Parathyroid adenoma (tissue), 2 donors: ENCODE measurements around the gene C2orf76.

Experiments
- H2AFZ ChIP-seq: fragments of 300-600 bp; sonication (generic); one replicate; pipeline ENCODE4 v1.7.0; 2017; ENCODE audit warnings: antibody characterized with exemption, mild to moderate bottlenecking
- H3K27ac ChIP-seq: fragments of 300-600 bp; sonication (generic); one replicate; pipeline ENCODE4 v1.7.0; 2017
- H3K27me3 ChIP-seq: fragments of 300-600 bp; sonication (generic); one replicate; pipeline ENCODE4 v1.7.0; 2017; ENCODE audit warnings: low read length; ENCODE audit not compliant: control insufficient read depth, insufficient read depth
- H3K36me3 ChIP-seq: fragments of 300-600 bp; sonication (generic); one replicate; pipeline ENCODE4 v1.7.0; 2017; ENCODE audit warnings: low read length; ENCODE audit not compliant: control insufficient read depth, insufficient read depth
- H3K4me1 ChIP-seq: fragments of 300-600 bp; sonication (generic); one replicate; pipeline ENCODE4 v1.7.0; 2017; ENCODE audit warnings: control low read depth
- H3K4me2 ChIP-seq: fragments of 300-600 bp; sonication (generic); one replicate; pipeline ENCODE4 v1.7.0; 2017; ENCODE audit warnings: low read length
- H3K4me3 ChIP-seq: fragments of 300-600 bp; sonication (generic); one replicate; pipeline ENCODE4 v1.7.0; 2017; ENCODE audit warnings: low read depth, low read length
- H3K79me2 ChIP-seq: fragments of 300-600 bp; sonication (generic); one replicate; pipeline ENCODE4 v1.7.0; 2017; ENCODE audit warnings: control low read depth
- H3K9ac ChIP-seq: fragments of 300-600 bp; sonication (generic); one replicate; pipeline ENCODE4 v1.7.0; 2017; ENCODE audit warnings: mild to moderate bottlenecking
- H3K9me3 ChIP-seq: fragments of 300-600 bp; sonication (generic); one replicate; pipeline ENCODE4 v1.7.0; 2017; ENCODE audit warnings: low read length; ENCODE audit not compliant: control insufficient read depth
- CTCF ChIP-seq: fragments of 300-600 bp; sonication (generic); IDR thresholded peaks from one replicate; pipeline ENCODE4 v1.7.0; 2017; ENCODE audit warnings: antibody characterized with exemption, mild to moderate bottlenecking
- donor health status: primary hyperparathyroidism.

The C2orf76 gene

GRCh38 chr2:119323459-119323858 lies 43.2 kb downstream of the C2orf76 start:
- Histone ChIP-seq H2AFZ (peak overlapping the region; percentile 63), H3K27me3 (no peaks in the 10 kb centered on the region), H3K27ac (peak overlapping the region; percentile 65), H3K36me3 (no peaks in the 10 kb centered on the region), H3K4me3 (no peak overlapping the region), H3K4me2 (no peak overlapping the region), H3K9ac (no peak overlapping the region), H3K79me2 (no peaks in the 10 kb centered on the region), H3K4me1 (peaks cover 17% of the 10 kb centered on the region), H3K9me3 (no peaks in the 10 kb centered on the region)
- no peak for TF ChIP-seq CTCF

GRCh38 chr2:119319593-119319992 lies 47.0 kb downstream of the C2orf76 start:
- Histone ChIP-seq H3K36me3 (no peaks in the 10 kb centered on the region), H3K4me3 (peak overlapping the region; percentile 7), H2AFZ (peak overlapping the region; percentile 1), H3K27ac (peak overlapping the region; percentile 71), H3K9ac (no peak overlapping the region), H3K4me2 (peak overlapping the region; percentile 24), H3K27me3 (no peaks in the 10 kb centered on the region), H3K9me3 (no peaks in the 10 kb centered on the region), H3K4me1 (peaks cover 29% of the 10 kb centered on the region), H3K79me2 (no peaks in the 10 kb centered on the region)
- peak; percentile 22 for TF ChIP-seq CTCF

- Histone ChIP-seq H3K27me3 (no peaks in the 10 kb centered on the region), H2AFZ (no peak overlapping the region), H3K9me3 (no peaks in the 10 kb centered on the region), H3K4me2 (peak overlapping the region; percentile 65), H3K36me3 (no peaks in the 10 kb centered on the region), H3K9ac (no peak overlapping the region), H3K79me2 (no peaks in the 10 kb centered on the region), H3K27ac (peak overlapping the region; percentile 71), H3K4me1 (peaks cover 24% of the 10 kb centered on the region), H3K4me3 (peak overlapping the region; percentile 17)
- no peak for TF ChIP-seq CTCF
These were observed 49.1 kb downstream of the C2orf76 start for GRCh38 chr2:119317554-119317953.

GRCh38 chr2:119316066-119316465 lies 50.6 kb downstream of the C2orf76 start:
- Histone ChIP-seq H3K4me3 (no peak overlapping the region), H3K79me2 (no peaks in the 10 kb centered on the region), H3K4me2 (no peak overlapping the region), H3K9ac (no peak overlapping the region), H3K9me3 (no peaks in the 10 kb centered on the region), H3K4me1 (peaks cover 24% of the 10 kb centered on the region), H3K27me3 (no peaks in the 10 kb centered on the region), H3K27ac (peak overlapping the region; percentile 18), H2AFZ (no peak overlapping the region), H3K36me3 (no peaks in the 10 kb centered on the region)
- no peak for TF ChIP-seq CTCF

GRCh38 chr2:119315241-119315925 lies 51.3 kb downstream of the C2orf76 start:
- Histone ChIP-seq H3K9me3 (no peaks in the 10 kb centered on the region), H3K27me3 (no peaks in the 10 kb centered on the region), H3K4me1 (peaks cover 26% of the 10 kb centered on the region), H3K27ac (peak overlapping the region; percentile 58), H3K79me2 (no peaks in the 10 kb centered on the region), H3K36me3 (no peaks in the 10 kb centered on the region), H2AFZ (peak overlapping the region; percentile 59), H3K4me3 (no peak overlapping the region), H3K4me2 (no peak overlapping the region), H3K9ac (no peak overlapping the region)
- TF ChIP-seq CTCF, result no peak
